Measurements from ENCODE around the gene TLN1. TPM values are rescaled to one million over a fixed set of nuclear protein-coding genes. Genes with fewer than 3 reads are reported as not detected.

The TLN1 gene
- polyA plus RNA-seq, 3 donors: 46.6 to 251 (median 93.0) TPM

DNA sequence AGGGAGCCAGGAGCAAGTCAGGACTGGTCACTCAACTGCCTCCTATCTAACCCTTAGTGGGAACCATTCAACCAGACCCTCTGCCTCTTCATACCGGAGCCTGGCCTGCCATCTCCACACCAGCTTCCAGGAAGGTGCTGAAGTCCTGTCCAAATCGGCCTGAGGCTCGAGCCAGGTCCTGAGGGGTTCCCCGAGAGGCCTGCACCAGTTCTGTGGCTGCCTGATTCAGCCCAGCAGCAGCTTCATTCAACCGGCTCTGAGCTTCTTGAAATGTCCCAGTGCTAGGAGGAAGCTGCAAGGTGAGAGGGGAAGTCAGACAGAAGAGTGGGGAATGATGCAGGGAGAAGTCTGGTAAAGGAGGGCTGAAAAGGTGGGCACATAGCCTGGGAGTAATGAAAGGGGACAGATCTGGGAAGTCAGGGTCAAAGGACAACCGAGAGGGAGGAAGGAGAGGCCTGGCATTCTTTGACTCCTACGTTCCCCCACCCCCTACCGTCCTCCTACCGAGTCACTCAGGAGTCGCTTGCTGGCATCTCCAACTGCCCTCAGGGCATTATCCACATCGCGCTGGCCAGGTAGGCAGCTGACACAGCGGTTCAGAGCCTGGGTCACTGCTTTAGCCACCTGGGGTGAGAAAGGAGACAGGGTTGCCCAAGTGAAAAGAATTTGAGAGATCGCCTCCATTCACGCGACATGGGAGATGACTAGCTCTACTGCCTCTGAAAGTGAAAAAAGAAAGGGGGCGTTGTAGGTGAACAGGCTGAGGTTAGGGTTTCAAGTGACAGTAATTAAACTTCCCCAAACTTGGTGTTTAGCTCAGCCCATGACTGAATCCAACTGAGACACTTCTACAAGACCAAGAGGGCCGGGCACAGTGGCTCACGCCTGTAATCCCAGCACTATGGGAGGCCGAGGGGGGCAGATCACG, 20.2 kb downstream of the TLN1 start:
- no peak for DNase-seq
- WGBS (ENCODE audit: insufficient coverage): 95% methylated on average over 12 of the region's 21 CpGs
- Mint-ChIP-seq H3K36me3 (peaks cover 0 to 90% of the 10 kb centered on the region in 2 donors), H3K9me3 (no peaks in the 10 kb centered on the region), H3K27me3 (ENCODE audit: low read depth in 3 of 3) (peaks cover 0 to 2% (median 0%) of the 10 kb centered on the region in 3 donors), H3K27ac (peak overlapping the region in 2 of 7 donors; percentile 6 to 57), H3K4me3 (no peak overlapping the region), H3K4me1 (no peaks in the 10 kb centered on the region)
- Histone ChIP-seq H3K4me3 (replicated peaks in 1 of 3; ENCODE audit: low read depth in 2 of 3, low read length in 3 of 3) (no peak overlapping the region), H3K9me3 (replicated peaks in 1 of 2; ENCODE audit: control insufficient read depth in 1 of 2, insufficient read depth in 1 of 2, low read length in 2 of 2) (no peaks in the 10 kb centered on the region), H2AFZ (ENCODE audit: insufficient read depth, low read depth, low read length, poor library complexity, severe bottlenecking) (no peak overlapping the region), H3K9ac (ENCODE audit: insufficient read depth, low read length, poor library complexity, severe bottlenecking) (no peak overlapping the region), H3K4me2 (replicated peaks; ENCODE audit: extremely low read depth, low read length, poor library complexity, severe bottlenecking) (no peak overlapping the region), H4K20me1 (ENCODE audit: insufficient read depth, low read length) (peaks cover 97% of the 10 kb centered on the region), H3K79me2 (ENCODE audit: insufficient read depth, low read length) (peaks cover 7% of the 10 kb centered on the region), H3K27me3 (ENCODE audit: control insufficient read depth in 2 of 2, insufficient read depth in 2 of 2, low read length in 2 of 2) (no peaks in the 10 kb centered on the region), H3K36me3 (replicated peaks in 1 of 2; ENCODE audit: control insufficient read depth in 1 of 2, insufficient read depth in 2 of 2, low read length in 2 of 2) (peaks cover 93 to 99% of the 10 kb centered on the region in 2 donors), H3K27ac (ENCODE audit: low read depth in 1 of 2, low read length in 2 of 2) (peak overlapping the region in 1 of 2 donors; percentile 4), H3K4me1 (ENCODE audit: control insufficient read depth in 1 of 2, insufficient read depth in 2 of 2, low read length in 2 of 2) (no peaks in the 10 kb centered on the region)
- intact Hi-C loops (cut with micrococcal nuclease): no loop called here
- TF ChIP-seq, protein P1, sequence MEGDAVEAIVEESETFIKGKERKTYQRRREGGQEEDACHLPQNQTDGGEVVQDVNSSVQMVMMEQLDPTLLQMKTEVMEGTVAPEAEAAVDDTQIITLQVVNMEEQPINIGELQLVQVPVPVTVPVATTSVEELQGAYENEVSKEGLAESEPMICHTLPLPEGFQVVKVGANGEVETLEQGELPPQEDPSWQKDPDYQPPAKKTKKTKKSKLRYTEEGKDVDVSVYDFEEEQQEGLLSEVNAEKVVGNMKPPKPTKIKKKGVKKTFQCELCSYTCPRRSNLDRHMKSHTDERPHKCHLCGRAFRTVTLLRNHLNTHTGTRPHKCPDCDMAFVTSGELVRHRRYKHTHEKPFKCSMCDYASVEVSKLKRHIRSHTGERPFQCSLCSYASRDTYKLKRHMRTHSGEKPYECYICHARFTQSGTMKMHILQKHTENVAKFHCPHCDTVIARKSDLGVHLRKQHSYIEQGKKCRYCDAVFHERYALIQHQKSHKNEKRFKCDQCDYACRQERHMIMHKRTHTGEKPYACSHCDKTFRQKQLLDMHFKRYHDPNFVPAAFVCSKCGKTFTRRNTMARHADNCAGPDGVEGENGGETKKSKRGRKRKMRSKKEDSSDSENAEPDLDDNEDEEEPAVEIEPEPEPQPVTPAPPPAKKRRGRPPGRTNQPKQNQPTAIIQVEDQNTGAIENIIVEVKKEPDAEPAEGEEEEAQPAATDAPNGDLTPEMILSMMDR (IDR thresholded peaks at IDR 0.05): no peak

DNA sequence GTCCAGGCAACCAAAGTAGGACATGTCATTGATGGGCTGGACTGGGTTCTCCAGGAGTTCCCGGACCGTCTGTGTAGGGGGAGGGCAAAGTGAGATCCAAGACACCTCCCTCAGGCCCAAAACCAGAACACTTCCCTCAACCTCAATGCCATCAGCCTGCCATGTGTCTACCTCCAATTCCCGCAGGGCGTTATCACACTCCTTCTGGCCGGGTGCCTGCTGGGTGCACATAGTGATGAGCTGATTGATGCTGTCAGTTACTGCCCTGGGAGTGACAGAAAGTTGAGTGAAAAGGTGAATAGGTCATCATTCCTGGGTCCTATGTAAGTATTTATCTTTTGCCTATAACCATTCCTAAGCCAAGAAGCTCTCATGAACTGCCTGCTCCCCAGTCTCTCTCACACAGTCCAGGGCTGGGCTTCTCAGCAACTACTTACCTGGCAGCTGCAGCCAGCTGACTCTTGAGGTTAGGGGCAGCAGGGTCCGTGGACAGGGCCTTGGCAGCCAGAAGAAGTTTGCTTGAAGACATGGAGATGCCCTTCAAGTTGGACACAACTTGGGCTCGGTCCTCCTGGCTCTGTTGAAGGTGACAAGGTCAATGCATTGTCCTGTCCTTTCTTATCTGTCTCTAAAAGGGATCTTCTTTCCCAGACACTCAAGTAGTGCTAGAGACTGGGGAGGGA, 21.0 kb downstream of the TLN1 start:
- peak overlapping the region in 3 of 7 donors; percentile 32 to 42 (median 38) for H3K27ac Mint-ChIP-seq
- Histone ChIP-seq H2AFZ (ENCODE audit: insufficient read depth, low read depth, low read length, poor library complexity, severe bottlenecking) (no peak overlapping the region), H3K9me3 (replicated peaks in 1 of 2; ENCODE audit: control insufficient read depth in 1 of 2, insufficient read depth in 1 of 2, low read length in 2 of 2) (no peaks in the 10 kb centered on the region), H3K9ac (ENCODE audit: insufficient read depth, low read length, poor library complexity, severe bottlenecking) (no peak overlapping the region), H3K4me1 (ENCODE audit: control insufficient read depth in 1 of 2, insufficient read depth in 2 of 2, low read length in 2 of 2) (no peaks in the 10 kb centered on the region), H3K36me3 (replicated peaks in 1 of 2; ENCODE audit: control insufficient read depth in 1 of 2, insufficient read depth in 2 of 2, low read length in 2 of 2) (peaks cover 93 to 99% of the 10 kb centered on the region in 2 donors), H3K4me3 (replicated peaks in 1 of 3; ENCODE audit: low read depth in 2 of 3, low read length in 3 of 3) (no peak overlapping the region), H3K4me2 (replicated peaks; ENCODE audit: extremely low read depth, low read length, poor library complexity, severe bottlenecking) (no peak overlapping the region), H4K20me1 (ENCODE audit: insufficient read depth, low read length) (peaks cover 97% of the 10 kb centered on the region), H3K27ac (ENCODE audit: low read depth in 1 of 2, low read length in 2 of 2) (peak overlapping the region in 1 of 2 donors; percentile 4), H3K79me2 (ENCODE audit: insufficient read depth, low read length) (peaks cover 7% of the 10 kb centered on the region), H3K27me3 (ENCODE audit: control insufficient read depth in 2 of 2, insufficient read depth in 2 of 2, low read length in 2 of 2) (no peaks in the 10 kb centered on the region)
- TF ChIP-seq, protein P1 (IDR thresholded peaks at IDR 0.05): no peak
- WGBS (ENCODE audit: insufficient coverage): 88% methylated on average over 1 of the region's 7 CpGs
- peaks cover 0 to 90% of the 10 kb centered on the region in 2 donors for H3K36me3 Mint-ChIP-seq
- H3K4me1 Mint-ChIP-seq: no peaks in the 10 kb centered on the region
- H3K27me3 Mint-ChIP-seq (ENCODE audit: low read depth in 3 of 3): peaks cover 0 to 2% (median 0%) of the 10 kb centered on the region in 3 donors
- no peak overlapping the region for H3K4me3 Mint-ChIP-seq
- no peaks in the 10 kb centered on the region for H3K9me3 Mint-ChIP-seq
- no peak for DNase-seq
- intact Hi-C loops (cut with micrococcal nuclease): no loop called here

Measured in CD14-positive monocyte (primary cell).